ENCODE results near the gene GGA2.

The GGA2 gene

DNA sequence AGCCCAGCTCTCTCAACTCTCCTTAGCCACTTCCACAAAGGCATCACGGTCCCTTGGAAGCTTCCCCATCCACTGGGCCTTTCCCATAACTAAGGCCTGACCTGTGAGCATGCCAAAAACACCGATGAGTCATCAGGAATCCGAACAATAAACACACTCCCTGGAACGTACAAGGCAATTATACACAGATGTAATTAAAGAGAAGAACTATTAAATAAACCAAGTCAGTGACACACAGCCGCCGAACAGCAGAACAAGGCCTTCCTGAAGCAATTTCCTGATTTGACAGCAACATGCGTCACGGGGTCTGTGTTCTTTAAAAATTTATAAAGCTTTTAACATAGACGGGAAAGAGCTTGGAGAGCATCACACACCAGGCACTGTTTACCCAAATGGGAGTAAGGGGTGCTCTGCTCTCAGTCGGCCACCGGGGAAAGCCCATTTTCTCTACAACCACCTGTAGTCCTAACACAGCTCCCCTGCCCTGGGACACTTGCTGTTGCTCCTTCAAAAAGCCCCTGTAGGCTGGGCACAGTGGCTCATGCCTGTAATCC lies 86.7 kb downstream of the GGA2 start:
- Histone ChIP-seq H3K9ac (ENCODE audit: low read depth, low read length) (no peak overlapping the region), H3K27me3 (ENCODE audit: insufficient read depth, low read length) (no peaks in the 10 kb centered on the region), H3K9me3 (ENCODE audit: insufficient read depth, low read depth, low read length) (no peaks in the 10 kb centered on the region), H3K27ac (ENCODE audit: low read length) (no peak overlapping the region), H3K4me3 (ENCODE audit: low read length) (no peak overlapping the region), H3K4me1 (ENCODE audit: insufficient read depth, low read length) (peaks cover 8% of the 10 kb centered on the region; the same call in 1 of the 2 replicates), H3K36me3 (ENCODE audit: insufficient read depth, low read depth, low read length) (peaks cover 2% of the 10 kb centered on the region)

GRCh38 chr16:23420011-23420410 lies 90.3 kb downstream of the GGA2 start:
- Histone ChIP-seq H3K9me3 (ENCODE audit: insufficient read depth, low read depth, low read length) (no peaks in the 10 kb centered on the region), H3K27me3 (ENCODE audit: insufficient read depth, low read length) (no peaks in the 10 kb centered on the region), H3K36me3 (ENCODE audit: insufficient read depth, low read depth, low read length) (peaks cover 32% of the 10 kb centered on the region), H3K4me1 (ENCODE audit: insufficient read depth, low read length) (peaks cover 8% of the 10 kb centered on the region; the same call in 1 of the 2 replicates), H3K27ac (ENCODE audit: low read length) (no peak overlapping the region), H3K9ac (ENCODE audit: low read depth, low read length) (no peak overlapping the region), H3K4me3 (ENCODE audit: low read length) (no peak overlapping the region)

GRCh38 chr16:23416816-23417215 lies 93.5 kb downstream of the GGA2 start:
- H3K4me3 ChIP-seq (ENCODE audit: low read length), result no peak overlapping the region

GRCh38 chr16:23414731-23415130 lies 95.6 kb downstream of the GGA2 start:
- Histone ChIP-seq H3K27ac (ENCODE audit: low read length) (no peak overlapping the region), H3K4me1 (ENCODE audit: insufficient read depth, low read length) (peaks cover 7% of the 10 kb centered on the region; the same call in 1 of the 2 replicates), H3K4me3 (ENCODE audit: low read length) (no peak overlapping the region), H3K27me3 (ENCODE audit: insufficient read depth, low read length) (no peaks in the 10 kb centered on the region), H3K9ac (ENCODE audit: low read depth, low read length) (no peak overlapping the region), H3K9me3 (ENCODE audit: insufficient read depth, low read depth, low read length) (no peaks in the 10 kb centered on the region), H3K36me3 (ENCODE audit: insufficient read depth, low read depth, low read length) (peaks cover 69% of the 10 kb centered on the region)

More at GRCh38 chr16:23416816-23417215, 93.5 kb downstream of the GGA2 start:
- no peaks in the 10 kb centered on the region for H3K27me3 ChIP-seq (ENCODE audit: insufficient read depth, low read length)
- H3K36me3 ChIP-seq (ENCODE audit: insufficient read depth, low read depth, low read length), result peaks cover 55% of the 10 kb centered on the region
- H3K9ac ChIP-seq (ENCODE audit: low read depth, low read length), result no peak overlapping the region
- no peak overlapping the region for H3K27ac ChIP-seq (ENCODE audit: low read length)
- H3K4me1 ChIP-seq (ENCODE audit: insufficient read depth, low read length), result peaks cover 8% of the 10 kb centered on the region; the same call in 1 of the 2 replicates
- H3K9me3 ChIP-seq (ENCODE audit: insufficient read depth, low read depth, low read length), result no peaks in the 10 kb centered on the region

Data from iPS-20b (cell line).